ENCODE data around the gene TPSAB1. TPM values are rescaled to one million over a fixed set of nuclear protein-coding genes. Genes with fewer than 3 reads are reported as not detected.
"Not testable (repeated sequence)": the region's sequence is repeated elsewhere in the genome, so short reads cannot be mapped to it uniquely, and the experiment has no call there.

TPSAB1 gene
- total RNA-seq, 2 experiments from 2014 or later, result not detected

DNA sequence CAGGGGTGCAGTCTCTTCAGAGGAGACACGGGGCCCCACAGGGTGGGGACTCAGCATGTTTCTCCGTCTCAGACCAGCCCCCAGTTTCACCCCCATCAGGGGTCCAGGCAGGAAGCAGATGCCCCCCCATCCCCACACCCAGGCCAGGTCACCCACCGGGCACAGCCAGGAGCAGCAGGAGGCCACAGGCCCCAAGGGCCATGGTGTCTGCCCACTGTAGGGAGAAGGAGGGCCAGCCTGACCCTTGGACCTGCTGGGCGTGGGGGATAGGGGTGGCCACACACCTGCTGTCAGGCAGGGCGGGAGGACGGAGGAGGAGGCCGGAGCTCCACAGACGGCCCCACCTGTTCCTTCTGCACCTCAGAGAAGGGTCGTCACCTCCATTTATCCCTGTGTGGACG, 15.5 kb upstream of the TPSAB1 start, which contains the start of gene TPSG1:
Gene TPSG1 (minus strand): TSS at position 218 of the 401 bp plus-strand sequence. CDS start 16 bp downstream, at position 202.
- no peaks in the 10 kb centered on the region for H3K4me1 ChIP-seq (ENCODE audit: insufficient read depth, low read length, poor library complexity, severe bottlenecking)
- DNase-seq (ENCODE audit: low spot score), result no peak
- no peaks in the 10 kb centered on the region for H3K9me2 ChIP-seq (ENCODE audit: insufficient read depth, low read length)
- TF ChIP-seq CTCF (conservative IDR thresholded peaks at IDR 0.05; ENCODE audit: low read length), result no peak
- TF ChIP-seq EZH2phosphoT487 (IDR thresholded peaks at IDR 0.05; ENCODE audit: borderline replicate concordance, low read depth, low read length), result no peak
- no peaks in the 10 kb centered on the region for H3K79me2 ChIP-seq (ENCODE audit: insufficient read depth, low read depth, low read length)
- ChIA-PET POLR2A (no interaction called here), CTCF (ENCODE audit: unreplicated experiment) (no interaction called here)
- no peak within 1 kb of the TSS for H3K4me3 ChIP-seq (ENCODE audit: low read depth, low read length, poor library complexity, severe bottlenecking)
- no peak within 1 kb of the TSS for H3K27ac ChIP-seq (ENCODE audit: low read depth, low read length, poor library complexity, severe bottlenecking)
- H3K9me3 ChIP-seq (ENCODE audit: low read length), result no peaks in the 10 kb centered on the region
- BruUV-seq (replicated peaks), result no TSS peak
- H3K4me2 ChIP-seq (ENCODE audit: low read length), result no peak within 1 kb of the TSS
- intact Hi-C loops (cut with micrococcal nuclease; ENCODE audit: unreplicated experiment), result no loop called here
- no peak within 1 kb of the TSS for H2AFZ ChIP-seq (ENCODE audit: low read length)
- no peaks in the 10 kb centered on the region for H4K20me1 ChIP-seq (ENCODE audit: insufficient read depth, low read length)
- no peaks in the 10 kb centered on the region for H3K36me3 ChIP-seq (ENCODE audit: insufficient read depth, low read length)

DNA sequence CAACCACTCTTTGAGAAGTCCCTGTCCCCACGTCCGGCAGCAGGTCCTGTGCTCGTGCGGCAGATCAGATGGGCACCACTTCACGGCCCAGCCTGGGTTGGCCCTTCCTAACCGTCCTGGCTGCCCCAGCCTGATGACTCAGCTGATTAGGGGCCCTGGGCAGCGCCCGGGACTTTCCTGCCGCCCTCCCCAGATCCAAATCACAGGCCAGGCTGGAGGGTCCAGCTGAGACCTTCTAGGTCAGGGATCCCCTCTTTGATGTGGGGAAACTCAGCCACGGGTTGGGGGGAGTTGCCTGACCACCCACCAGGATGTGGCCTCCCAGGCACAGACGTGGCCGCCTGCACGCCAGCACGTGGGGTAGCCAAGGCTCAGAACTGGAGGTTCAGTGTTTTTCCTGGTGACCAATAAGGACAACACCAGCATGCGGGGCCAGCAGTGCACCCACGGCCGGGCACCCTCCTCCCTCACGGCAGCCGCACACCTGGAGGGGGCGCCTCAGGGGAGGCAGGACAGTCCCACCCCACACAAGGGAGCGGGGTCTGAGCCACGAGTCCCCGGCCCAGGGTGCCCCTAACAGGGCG, 14.7 kb upstream of the TPSAB1 start:
- BruUV-seq (replicated peaks); intact Hi-C loops (cut with micrococcal nuclease; ENCODE audit: unreplicated experiment); H3K27ac ChIP-seq (ENCODE audit: low read depth, low read length, poor library complexity, severe bottlenecking); H2AFZ ChIP-seq (ENCODE audit: low read length); POLR2A ChIA-PET; DNase-seq (ENCODE audit: low spot score); CTCF ChIA-PET (ENCODE audit: unreplicated experiment); H3K9me3 ChIP-seq (ENCODE audit: low read length); H3K36me3 ChIP-seq (ENCODE audit: insufficient read depth, low read length); H3K4me2 ChIP-seq (ENCODE audit: low read length); H3K4me3 ChIP-seq (ENCODE audit: low read depth, low read length, poor library complexity, severe bottlenecking); H3K4me1 ChIP-seq (ENCODE audit: insufficient read depth, low read length, poor library complexity, severe bottlenecking); H3K9me2 ChIP-seq (ENCODE audit: insufficient read depth, low read length); H3K79me2 ChIP-seq (ENCODE audit: insufficient read depth, low read depth, low read length); H4K20me1 ChIP-seq (ENCODE audit: insufficient read depth, low read length): not testable (repeated sequence)

DNA sequence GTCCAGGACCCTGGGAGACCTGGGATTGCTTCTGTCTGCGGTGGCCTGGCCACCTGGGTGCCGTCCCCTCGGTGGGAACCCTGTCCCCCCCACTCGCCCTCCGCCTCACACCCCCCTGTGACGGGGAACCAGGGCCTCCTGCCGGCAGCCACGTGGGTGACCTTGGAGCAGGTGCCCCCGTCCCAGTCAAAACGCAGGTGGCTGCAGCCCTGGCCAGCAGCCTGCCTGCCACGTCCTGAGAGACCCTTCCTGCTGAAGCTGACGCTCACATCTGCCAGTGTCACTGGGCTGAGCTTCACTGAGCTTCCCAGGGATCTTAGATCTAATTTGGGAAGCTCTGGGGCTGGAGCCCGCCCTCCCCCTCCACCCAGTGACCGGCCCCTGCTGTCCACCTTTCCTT, 13.8 kb upstream of the TPSAB1 start:
- H3K4me3 ChIP-seq (ENCODE audit: low read depth, low read length, poor library complexity, severe bottlenecking); DNase-seq (ENCODE audit: low spot score); H3K4me2 ChIP-seq (ENCODE audit: low read length); POLR2A ChIA-PET; H3K27ac ChIP-seq (ENCODE audit: low read depth, low read length, poor library complexity, severe bottlenecking); H3K9me2 ChIP-seq (ENCODE audit: insufficient read depth, low read length); BruUV-seq (replicated peaks); intact Hi-C loops (cut with micrococcal nuclease; ENCODE audit: unreplicated experiment); H3K9me3 ChIP-seq (ENCODE audit: low read length); H3K79me2 ChIP-seq (ENCODE audit: insufficient read depth, low read depth, low read length); CTCF ChIA-PET (ENCODE audit: unreplicated experiment); H2AFZ ChIP-seq (ENCODE audit: low read length); H3K4me1 ChIP-seq (ENCODE audit: insufficient read depth, low read length, poor library complexity, severe bottlenecking); H3K36me3 ChIP-seq (ENCODE audit: insufficient read depth, low read length); H4K20me1 ChIP-seq (ENCODE audit: insufficient read depth, low read length): not testable (repeated sequence)

GRCh38 chr16:1228227-1228626, 12.3 kb upstream of the TPSAB1 start:
- BruUV-seq (replicated peaks); POLR2A ChIA-PET: not testable (repeated sequence)

GRCh38 chr16:1229476-1229875, 11.0 kb upstream of the TPSAB1 start:
- intact Hi-C loops (cut with micrococcal nuclease; ENCODE audit: unreplicated experiment); H3K4me3 ChIP-seq (ENCODE audit: low read depth, low read length, poor library complexity, severe bottlenecking); H3K4me2 ChIP-seq (ENCODE audit: low read length); H3K27ac ChIP-seq (ENCODE audit: low read depth, low read length, poor library complexity, severe bottlenecking); H3K36me3 ChIP-seq (ENCODE audit: insufficient read depth, low read length); H3K9me2 ChIP-seq (ENCODE audit: insufficient read depth, low read length); CTCF ChIA-PET (ENCODE audit: unreplicated experiment); H2AFZ ChIP-seq (ENCODE audit: low read length); POLR2A ChIA-PET; DNase-seq (ENCODE audit: low spot score); H3K4me1 ChIP-seq (ENCODE audit: insufficient read depth, low read length, poor library complexity, severe bottlenecking); H3K79me2 ChIP-seq (ENCODE audit: insufficient read depth, low read depth, low read length); H3K9me3 ChIP-seq (ENCODE audit: low read length); H4K20me1 ChIP-seq (ENCODE audit: insufficient read depth, low read length); BruUV-seq (replicated peaks): not testable (repeated sequence)

More at GRCh38 chr16:1228227-1228626, 12.3 kb upstream of the TPSAB1 start:
- H4K20me1 ChIP-seq (ENCODE audit: insufficient read depth, low read length); H3K4me2 ChIP-seq (ENCODE audit: low read length); H3K79me2 ChIP-seq (ENCODE audit: insufficient read depth, low read depth, low read length); H3K4me1 ChIP-seq (ENCODE audit: insufficient read depth, low read length, poor library complexity, severe bottlenecking); H2AFZ ChIP-seq (ENCODE audit: low read length); H3K27ac ChIP-seq (ENCODE audit: low read depth, low read length, poor library complexity, severe bottlenecking); H3K9me2 ChIP-seq (ENCODE audit: insufficient read depth, low read length); H3K36me3 ChIP-seq (ENCODE audit: insufficient read depth, low read length); H3K9me3 ChIP-seq (ENCODE audit: low read length); CTCF ChIA-PET (ENCODE audit: unreplicated experiment); H3K4me3 ChIP-seq (ENCODE audit: low read depth, low read length, poor library complexity, severe bottlenecking); intact Hi-C loops (cut with micrococcal nuclease; ENCODE audit: unreplicated experiment); DNase-seq (ENCODE audit: low spot score): not testable (repeated sequence)

GRCh38 chr16:1230084-1230470, 10.4 kb upstream of the TPSAB1 start, which contains the start of gene TPSB2:
TSS of gene TPSB2 (minus strand) at chr16:1230184. CDS start at chr16:1229951, 233 bp downstream.
- BruUV-seq (replicated peaks); H3K9me2 ChIP-seq (ENCODE audit: insufficient read depth, low read length); CTCF ChIA-PET (ENCODE audit: unreplicated experiment); H3K79me2 ChIP-seq (ENCODE audit: insufficient read depth, low read depth, low read length); H3K4me1 ChIP-seq (ENCODE audit: insufficient read depth, low read length, poor library complexity, severe bottlenecking); H3K9me3 ChIP-seq (ENCODE audit: low read length); H3K4me3 ChIP-seq (ENCODE audit: low read depth, low read length, poor library complexity, severe bottlenecking); H2AFZ ChIP-seq (ENCODE audit: low read length); POLR2A ChIA-PET; H3K4me2 ChIP-seq (ENCODE audit: low read length); intact Hi-C loops (cut with micrococcal nuclease; ENCODE audit: unreplicated experiment); H3K27ac ChIP-seq (ENCODE audit: low read depth, low read length, poor library complexity, severe bottlenecking); H3K36me3 ChIP-seq (ENCODE audit: insufficient read depth, low read length); DNase-seq (ENCODE audit: low spot score); H4K20me1 ChIP-seq (ENCODE audit: insufficient read depth, low read length): not testable (repeated sequence)

Data from OCI-LY7 (cell line).